GM20431 (cell line): Measurements from ENCODE around the gene ZNF438.

Experiments
- in situ Hi-C: fragments of 300-500 bp; cut with MseI, MboI; formaldehyde crosslinking; loops from one replicate; pipeline ENCODE4 v1.15.0; 2020; ENCODE audit warnings: low sequenced_read_pairs; ENCODE audit not compliant: unreplicated experiment

Gene ZNF438

DNA sequence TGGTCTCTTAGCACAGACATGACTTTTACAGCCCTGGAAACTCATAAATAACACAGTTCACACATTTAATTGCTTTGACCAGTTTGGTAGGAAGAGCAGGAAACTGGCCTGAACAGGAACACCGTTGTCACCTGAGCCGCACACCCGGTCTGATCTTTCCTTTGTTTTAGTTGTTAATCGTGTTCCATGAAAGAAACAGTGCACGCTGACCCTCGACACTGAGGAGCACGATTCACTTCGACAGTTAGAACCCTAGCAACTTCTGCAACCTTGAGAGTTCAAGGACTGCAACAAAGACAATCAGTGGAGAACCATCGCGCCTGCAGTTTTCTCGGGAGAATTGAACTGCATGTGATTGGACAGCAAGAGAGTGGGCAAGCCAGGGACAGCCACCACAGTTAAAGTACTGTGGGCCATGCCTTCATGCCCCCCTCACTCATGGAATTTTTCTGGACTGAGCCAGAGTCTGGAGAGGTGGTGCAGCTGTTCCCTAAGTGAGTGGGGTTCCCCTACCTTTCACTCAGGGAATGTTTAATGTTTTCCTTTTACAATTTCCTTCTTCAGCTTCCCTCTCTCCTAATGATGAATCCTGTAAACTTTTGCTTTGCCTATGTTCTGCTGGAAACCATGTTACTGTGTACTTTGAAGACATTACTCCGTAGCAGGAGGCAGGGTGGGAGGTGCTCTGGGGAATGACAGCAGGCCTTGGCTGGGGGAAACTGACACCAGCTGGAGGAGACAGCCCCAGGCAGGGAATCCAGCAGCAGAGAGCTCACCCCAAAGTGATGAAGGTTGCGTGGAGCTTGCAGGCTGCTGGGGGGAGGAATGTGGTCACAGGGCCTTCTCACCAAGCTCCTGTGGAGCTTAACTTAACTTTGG lies 198.7 kb downstream of the ZNF438 start:
- in situ Hi-C loops, result no loop called here

DNA sequence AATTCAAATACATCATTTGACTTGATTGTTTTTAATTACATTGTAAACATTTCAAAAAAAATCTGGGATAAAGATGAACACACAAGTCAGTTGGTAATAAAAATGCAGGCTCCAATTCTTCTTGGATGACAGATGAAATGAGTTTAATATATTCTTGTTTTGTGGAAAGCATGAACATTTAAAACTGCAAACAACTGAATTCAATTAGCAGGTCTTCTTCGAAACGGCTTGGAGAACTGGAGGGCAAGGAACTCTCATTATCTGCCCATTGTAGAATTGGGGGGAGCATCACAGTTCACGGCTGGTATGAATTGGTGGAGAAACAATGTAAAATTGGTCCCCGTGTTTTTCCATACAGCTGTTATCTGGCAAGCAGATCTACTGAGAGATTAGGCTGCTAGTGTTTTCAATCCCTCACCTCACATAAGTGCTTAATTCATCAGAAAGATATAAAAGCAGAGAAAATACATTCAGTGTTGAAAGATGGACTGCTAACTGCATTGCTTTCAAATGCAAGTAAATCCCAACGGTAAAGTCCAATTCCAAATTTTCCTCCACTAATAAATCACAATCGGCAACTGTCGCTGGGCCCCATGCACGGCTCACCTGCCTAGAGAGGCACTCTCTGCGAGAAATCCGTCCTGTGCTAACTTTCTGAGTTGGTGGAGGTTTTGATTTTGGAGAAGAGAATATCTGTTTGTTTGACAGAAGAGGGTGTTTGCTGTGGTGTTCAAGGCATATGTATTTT lies 199.5 kb downstream of the ZNF438 start:
- in situ Hi-C loops, result no loop called here

DNA sequence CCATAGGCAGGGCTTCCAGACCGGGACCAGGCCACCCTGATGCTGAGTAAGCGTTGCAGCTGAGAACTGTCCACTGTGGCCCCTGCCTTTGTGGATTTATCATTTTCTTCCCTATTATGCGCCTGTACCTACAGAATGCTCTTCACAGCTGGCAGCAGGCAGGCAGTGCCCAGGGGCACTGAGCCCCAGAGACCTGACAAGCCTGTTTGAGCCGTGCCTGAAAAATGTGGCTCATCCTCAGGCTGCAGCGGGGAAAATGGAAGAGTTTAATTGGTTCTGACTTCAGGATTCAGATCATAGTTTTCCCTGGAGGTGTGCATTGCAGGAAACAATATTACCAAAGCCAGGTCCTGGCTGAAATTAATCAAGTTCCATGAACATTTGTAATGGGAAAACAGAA lies 200.2 kb downstream of the ZNF438 start:
- in situ Hi-C loops, result no loop called here

DNA sequence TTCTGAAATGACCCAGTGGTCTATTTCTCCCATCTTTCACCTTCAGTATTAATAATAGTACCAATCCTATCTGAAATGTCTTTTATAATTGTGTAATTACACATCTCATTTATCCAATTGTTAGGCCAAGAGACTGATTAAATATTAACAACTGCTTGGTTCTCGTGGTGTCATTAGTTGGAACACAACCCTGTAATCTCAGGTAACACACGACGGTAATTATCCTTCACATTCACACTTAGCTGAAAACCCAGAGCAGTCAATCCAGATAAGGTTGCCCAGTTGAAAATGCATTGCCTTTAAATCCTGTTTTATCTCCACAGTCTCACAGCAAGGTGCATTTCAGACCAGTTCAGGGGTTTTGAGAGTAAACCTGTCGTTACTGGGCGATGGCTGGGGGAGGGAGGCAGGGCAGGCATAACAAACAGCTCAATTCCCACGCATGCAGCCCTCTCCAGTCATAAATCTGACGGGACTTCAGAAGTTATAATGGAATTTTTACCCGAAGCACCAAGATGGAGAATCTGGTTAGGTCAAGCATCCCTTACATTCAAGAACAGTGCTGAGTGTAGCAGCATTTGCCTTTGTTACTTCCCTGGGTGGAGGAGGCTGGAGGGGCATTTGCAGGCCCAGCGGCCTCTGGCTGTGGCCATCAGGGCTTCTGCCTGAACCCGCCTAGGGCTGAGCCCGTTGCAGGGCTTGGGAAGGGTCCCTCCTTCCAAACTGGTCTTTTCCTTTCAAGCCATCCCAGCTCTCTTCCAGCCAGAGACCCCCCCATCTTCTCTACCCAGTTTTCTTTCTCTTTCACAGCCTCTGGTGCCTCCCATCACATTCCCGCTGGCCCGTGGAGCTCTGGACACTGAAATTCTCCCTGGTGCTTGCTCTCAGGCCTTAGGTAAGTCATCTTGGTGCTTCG lies 201.1 kb downstream of the ZNF438 start:
- in situ Hi-C loops, result no loop called here

DNA sequence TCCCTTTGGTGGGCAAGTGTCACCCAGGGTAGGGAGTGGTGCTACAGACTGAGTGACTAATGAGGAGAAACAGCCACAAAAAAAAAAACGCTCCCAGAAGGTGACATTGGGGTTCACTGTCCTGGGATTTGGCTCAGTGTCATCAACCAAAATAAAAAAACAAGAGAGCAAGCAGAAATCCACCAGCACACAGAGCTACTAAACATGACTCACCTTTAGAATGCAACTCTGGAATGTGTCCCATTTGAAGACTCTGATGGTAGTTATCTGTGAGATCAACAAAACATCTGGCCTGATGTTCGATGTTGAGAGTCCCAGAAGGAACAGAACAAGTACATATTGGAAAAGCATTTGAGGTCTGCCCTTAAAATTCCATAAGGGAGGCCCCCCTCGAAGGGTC lies 201.8 kb downstream of the ZNF438 start:
- in situ Hi-C loops, result no loop called here

DNA sequence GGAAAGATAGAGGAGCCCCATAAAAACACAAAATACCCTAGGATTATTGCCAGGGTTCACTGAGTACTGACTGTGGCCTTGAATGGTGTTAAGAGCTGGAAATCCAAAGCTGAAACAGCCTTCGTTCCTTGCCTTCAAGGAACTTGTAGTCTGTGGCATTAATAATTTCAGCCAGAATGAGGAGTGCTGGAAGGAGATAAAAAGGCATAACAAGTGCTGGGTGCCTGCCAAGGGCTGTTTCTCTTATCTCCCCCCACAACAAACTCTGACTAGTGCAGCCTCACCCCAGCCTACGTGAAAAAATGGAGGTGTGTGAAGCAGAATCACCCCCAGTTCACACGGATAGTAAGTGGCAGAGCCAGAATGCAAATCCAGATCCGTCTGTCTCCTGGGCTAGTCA lies 203.0 kb downstream of the ZNF438 start:
- in situ Hi-C loops, result no loop called here

DNA sequence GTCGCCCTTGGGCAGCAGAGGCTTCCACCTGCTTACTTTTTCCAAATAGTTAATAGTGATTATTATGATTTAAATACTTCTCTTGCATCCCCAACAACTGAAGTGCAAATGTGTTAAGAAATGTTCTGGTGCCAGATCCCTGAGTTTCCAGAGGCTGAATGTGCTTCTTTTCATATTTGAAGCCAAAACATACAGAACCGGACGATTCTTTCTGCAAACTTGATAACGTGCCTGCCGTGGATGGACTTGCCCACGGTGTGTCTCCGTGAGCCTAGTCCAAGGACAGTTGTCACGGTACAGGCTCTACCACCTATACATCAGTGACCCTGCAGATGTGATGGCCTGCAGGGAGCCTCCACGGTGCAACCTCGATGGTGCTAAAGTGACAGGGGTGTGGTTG lies 203.5 kb downstream of the ZNF438 start:
- in situ Hi-C loops, result no loop called here

DNA sequence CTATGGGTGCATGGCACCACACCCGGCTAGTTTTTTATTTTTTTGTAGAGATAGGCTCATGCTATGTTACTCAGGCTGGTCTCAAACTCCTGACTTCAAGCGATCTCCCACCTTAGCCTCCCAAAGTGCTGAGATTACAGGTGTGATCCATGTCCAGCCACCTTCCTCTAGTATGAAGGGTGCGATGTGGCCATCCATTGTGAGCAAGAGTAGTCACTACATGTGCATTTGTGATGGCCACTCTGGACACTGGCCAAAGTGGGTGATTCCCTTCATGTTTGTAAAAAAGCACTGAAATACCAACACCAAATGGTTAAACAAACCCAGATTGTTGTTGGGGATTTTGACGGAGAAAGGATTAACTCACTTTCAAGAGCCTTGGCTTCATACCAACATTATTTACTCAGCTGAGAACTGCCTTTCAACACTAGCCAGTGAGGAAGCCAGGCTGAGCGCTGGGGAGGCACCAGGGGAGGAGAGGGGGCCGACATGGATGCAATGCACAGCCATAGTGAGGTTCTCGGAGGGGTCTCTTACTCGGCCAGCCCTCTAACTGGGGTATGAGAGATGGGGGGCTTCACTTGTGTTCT lies 204.0 kb downstream of the ZNF438 start:
- in situ Hi-C loops, result no loop called here

DNA sequence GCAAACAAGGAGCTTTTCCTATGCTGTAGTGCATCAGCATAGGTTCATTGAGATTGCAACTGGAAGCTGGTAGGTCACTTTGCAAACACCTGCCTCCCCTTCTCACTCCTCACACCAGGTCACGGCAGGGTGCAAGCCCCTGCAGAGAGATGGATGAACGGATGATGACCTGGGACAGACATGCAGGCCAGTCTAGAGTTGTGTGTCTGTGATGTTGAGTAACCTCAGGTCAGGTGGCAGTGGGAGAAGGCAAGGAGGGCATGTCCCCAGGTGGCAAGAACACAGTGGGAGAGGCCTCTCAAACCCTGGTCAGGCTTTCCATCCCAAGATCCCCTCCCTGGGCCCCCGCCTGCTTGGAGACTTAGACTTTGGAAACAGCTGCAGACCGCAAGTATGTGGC lies 205.0 kb downstream of the ZNF438 start:
- in situ Hi-C loops, result no loop called here

DNA sequence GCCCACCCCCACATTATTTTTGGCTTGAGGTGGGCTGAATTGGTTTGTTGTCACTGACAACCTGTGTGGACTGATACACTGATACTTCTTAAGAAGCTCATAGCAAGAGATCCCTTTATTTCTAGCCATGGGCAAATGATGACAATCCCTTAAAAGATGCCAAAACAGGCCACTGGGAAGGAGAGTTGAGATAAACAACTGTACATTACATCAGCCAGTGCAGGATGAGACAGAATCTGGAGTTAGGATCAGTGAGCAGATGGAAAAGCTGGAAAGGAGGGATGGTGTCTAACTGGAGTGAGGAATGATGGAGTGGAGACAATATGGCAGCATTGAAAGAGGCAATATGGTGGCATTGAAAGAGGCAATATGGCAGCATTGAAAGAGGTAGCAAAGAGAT lies 206.2 kb downstream of the ZNF438 start:
- in situ Hi-C loops, result no loop called here

DNA sequence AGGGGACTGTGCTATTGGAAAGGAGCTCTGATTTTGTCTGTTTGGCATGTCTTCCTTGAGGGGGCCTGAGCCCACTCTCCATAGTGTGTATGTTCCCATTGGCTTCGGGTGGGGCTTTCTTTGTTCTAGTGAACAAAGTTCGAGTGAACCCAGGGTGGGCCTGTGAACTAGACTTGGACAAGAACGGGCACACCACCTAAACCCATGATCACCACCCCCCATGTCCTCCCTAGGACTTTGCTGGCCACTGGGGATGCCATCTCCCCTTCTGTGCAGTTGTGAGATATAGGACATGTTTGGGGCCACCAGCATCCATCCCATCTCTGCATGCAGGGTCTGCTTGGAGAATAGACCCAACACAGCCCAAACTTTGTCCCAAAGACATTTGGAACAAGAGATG lies 206.6 kb downstream of the ZNF438 start:
- in situ Hi-C loops, result no loop called here

DNA sequence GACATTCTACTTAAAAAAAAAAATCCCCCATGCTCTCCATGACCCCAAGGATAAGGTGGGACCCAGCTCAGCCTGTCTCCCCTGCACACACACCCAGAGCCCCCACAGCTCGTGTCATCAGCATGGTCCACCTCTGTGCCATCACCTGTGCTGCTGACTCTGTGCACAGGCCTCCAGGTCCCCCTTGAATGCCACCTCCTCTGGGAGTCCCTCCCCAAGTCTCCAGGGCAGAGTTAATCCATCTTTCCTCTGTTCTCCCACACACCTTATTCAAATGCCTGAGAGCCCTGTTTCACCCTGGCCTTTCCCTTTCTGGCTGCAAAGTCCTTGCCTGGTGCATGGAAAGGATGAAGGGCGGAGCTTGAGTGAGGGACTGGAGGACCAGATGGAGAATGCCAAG lies 208.0 kb downstream of the ZNF438 start:
- in situ Hi-C loops, result no loop called here

DNA sequence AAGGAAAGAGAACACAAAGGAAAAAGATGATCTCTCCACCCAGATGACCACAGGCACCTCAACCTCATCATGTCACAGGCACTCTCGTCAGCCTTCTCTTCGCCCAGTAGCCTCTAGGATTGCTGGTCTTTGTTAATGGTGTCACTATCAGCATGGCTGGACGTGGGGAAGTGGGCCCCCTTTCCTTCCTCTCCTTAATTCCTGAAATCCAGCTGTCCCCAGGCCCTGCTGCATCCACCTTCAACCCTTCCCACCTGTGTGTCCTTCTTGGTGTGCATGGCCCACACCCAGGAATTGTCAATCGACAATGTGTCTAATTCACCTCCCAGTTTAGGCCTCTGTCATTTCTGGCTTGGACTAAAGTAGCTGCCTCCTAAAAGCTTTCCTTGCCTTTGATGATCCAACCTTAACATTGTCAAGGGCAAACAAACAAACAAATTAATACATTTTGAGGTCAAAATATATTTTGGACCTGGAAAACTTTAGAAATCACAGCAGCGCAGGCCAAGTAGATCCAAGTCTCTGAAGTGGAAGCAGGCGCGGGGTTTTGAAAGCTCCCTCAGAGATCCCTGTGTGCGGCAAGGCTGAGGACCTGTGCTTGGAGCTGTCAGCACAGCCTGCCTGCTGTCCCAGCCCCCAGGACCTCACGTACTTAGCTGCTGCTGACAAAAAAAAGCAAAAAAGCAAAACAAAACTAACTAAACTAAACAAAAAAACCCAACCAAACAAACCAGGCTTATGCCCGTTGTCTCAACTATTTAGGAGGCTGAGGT lies 208.8 kb downstream of the ZNF438 start:
- in situ Hi-C loops, result no loop called here

DNA sequence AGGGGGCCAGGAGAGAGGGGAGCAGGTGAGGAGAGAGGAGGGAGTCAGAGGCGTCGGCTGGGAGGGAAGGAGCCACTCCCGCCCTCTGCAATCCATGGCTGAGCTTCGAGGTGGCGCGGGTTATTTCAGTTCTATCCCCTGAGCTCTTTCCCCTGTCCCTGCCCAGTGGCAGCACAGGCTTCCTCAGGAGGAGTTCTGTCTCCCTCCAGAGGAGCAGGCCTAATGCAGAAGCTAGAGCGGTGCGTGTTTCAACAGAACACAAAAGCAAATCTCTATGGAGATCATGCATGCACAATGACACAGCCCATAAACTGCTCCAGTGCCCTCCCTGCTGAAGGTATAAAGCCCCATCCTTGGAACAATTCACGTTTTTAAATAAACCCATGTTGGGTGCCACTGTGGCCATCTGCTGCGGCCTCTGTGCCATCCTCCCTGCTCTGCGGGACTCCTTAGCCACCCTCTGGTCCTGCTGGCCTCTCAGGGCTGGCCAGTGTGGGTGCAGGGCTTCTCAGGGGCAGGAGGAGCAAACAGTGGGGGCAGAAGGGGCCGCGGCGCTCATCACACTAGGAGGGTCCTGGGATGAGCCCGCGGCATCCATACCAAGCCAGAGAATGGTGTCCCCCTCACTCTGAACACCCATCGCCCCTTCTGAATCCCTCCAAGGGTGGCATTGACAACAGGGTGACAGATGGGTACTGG lies 209.5 kb downstream of the ZNF438 start:
- in situ Hi-C loops, result no loop called here

DNA sequence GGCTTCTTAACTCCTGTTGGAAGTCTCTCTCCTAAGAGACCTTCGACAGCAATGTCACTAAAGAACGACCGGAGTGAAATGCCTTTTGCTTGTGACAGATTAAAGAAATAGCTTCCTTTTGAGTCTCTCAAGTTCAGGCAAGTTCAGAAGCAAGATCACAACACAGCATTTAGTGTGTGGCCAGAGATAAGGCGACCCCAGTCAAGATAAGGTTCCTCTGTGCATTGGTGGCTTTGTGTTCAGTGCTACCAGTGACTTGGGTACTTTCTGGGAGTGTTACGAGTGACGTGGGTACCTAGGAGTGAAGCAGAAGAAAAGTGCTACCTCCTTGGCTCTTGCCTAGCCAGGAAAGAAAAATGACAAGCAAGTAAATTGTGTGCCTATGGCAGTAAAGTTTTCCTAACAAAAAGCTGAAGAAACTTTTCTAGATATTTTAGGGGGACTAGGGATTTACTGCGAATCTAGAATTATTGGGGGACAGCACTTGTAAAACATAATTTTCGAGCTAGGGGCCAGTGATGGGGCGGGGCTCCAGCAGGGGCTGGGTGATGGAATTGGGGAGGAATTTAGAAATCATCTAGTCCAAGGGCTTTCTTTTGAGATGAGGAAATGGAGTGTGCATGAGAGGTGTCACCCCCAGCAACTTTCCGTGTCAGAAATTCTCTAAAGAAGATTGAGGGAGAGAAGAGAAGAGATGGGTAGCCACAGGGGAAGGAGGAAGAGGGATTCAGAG lies 210.2 kb downstream of the ZNF438 start:
- in situ Hi-C loops, result no loop called here

DNA sequence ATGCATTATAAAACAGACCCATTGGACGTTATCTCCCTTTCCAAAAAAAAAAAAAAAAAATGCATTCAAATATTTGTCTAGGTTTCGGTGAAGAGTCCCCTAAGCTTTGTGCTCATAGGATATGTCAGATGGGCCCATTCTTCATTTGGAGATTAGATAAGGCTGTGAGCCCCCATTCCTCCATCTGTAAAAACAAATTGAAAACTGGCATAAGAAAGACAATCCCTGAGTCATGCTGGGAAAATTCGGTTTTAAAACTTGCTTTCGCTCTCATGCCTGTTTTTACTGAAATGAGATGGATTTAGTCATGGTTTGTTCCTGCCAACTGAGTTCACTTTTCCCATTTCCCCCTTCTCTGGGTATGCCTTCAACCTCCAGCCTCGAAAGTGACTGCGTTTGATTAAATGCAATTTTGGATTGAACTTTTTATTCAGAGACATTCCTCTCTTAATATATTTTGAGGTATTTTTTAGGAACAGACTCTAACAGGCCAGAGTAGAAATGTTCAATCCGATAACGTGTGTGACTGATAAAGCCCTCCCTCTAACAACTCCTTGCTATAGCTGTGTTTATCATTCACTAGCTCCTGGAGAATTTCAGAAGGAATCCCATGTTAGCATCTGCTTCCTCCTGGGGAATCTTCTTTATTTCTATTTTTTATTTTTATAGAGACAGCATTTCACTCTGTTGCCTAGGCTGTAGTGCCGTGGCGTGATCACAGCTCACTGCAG lies 211.2 kb downstream of the ZNF438 start:
- in situ Hi-C loops, result no loop called here

DNA sequence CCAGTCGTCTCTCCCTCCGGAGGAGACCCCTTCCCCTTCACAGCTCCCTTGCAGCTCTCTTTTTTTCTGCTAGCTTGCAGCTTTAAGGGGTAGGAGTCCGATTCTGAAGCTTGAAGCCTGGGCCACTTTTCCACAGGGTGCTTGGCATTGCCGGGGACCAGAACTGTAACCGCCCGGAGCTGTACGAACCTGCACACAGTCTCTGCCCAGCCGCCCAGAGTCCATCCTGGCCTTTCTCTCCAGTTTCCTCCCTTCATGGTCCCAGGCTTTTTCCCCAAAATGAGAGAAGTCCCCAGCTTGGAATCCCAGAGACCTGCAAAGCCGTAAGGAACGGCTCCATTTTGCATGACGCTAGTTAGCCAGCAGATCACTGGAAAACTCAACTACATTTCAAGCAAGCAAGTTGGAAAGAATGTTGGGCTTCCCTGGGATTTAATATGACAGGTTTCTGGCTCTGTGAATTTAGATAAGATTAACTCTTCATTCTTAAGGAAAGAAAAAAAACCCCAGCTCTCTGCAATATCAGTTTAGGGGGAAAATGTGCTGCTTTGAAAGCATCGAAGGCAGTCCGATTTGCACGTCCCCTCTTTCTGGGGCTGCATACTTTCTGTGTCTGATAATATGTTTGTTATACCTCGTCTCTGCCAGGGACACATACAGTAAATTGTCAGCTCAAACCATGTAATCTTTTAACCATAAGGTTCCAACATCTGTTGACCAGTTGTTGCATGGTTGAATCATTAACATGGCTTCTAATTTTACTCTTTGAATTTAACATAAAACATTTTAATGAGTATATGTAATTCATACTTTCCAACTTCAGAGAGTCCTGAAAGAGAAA lies 212.1 kb downstream of the ZNF438 start:
- in situ Hi-C loops, result no loop called here
